Measurements from ENCODE around the gene CCDC50.

DNA sequence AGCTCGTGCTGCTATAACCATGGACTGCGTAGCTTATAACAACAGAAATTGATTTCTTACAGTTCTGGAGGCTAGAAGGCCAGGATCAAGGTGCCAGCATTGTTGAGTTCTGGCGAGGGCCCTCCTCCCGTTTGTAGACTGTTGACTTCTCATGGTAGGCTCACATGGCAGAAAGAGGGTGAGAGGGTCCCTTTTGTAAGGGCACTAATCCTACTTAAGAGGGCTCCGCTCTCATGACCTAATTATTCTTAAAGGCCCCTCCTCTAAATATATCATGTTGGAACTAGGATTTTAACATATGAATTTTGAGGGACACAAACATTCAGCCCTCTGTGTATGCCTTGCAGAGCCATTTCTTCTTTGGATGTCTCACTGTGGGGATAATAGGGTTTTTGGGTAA is 103.0 kb downstream of the CCDC50 start:
- TF ChIP-seq, protein P1, sequence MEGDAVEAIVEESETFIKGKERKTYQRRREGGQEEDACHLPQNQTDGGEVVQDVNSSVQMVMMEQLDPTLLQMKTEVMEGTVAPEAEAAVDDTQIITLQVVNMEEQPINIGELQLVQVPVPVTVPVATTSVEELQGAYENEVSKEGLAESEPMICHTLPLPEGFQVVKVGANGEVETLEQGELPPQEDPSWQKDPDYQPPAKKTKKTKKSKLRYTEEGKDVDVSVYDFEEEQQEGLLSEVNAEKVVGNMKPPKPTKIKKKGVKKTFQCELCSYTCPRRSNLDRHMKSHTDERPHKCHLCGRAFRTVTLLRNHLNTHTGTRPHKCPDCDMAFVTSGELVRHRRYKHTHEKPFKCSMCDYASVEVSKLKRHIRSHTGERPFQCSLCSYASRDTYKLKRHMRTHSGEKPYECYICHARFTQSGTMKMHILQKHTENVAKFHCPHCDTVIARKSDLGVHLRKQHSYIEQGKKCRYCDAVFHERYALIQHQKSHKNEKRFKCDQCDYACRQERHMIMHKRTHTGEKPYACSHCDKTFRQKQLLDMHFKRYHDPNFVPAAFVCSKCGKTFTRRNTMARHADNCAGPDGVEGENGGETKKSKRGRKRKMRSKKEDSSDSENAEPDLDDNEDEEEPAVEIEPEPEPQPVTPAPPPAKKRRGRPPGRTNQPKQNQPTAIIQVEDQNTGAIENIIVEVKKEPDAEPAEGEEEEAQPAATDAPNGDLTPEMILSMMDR (IDR thresholded peaks at IDR 0.05; ENCODE audit: insufficient read depth, low read depth, low read length): no peak
- no peak for TF ChIP-seq EZH2 (IDR thresholded peaks at IDR 0.05; ENCODE audit: insufficient read depth, low read length)
